HUDEP-2 (cell line): ENCODE results near the gene IGFBP1.
A peak's percentile ranks its signal among the peaks of the same experiment; 100 is the strongest.
"Not testable (repeated sequence)": the region's sequence is repeated elsewhere in the genome, so short reads cannot be mapped to it uniquely, and the experiment has no call there.

Experiments used
- DNase-seq, 76 experiments: peaks; one replicate each; lab custom pipeline; 2025; ENCODE audit not compliant: unreplicated experiment in 76 of 76; lab: John Stamatoyannopoulos, UW

The IGFBP1 gene

GRCh38 chr7:45930967-45931366, 42.7 kb downstream of the IGFBP1 start:
- DNase-seq, result no peak

GRCh38 chr7:45937301-45937700, 49.0 kb downstream of the IGFBP1 start:
- no peak for DNase-seq

GRCh38 chr7:45937862-45938261, 49.6 kb downstream of the IGFBP1 start:
- no peak for DNase-seq

GRCh38 chr7:45938626-45939302, 50.5 kb downstream of the IGFBP1 start:
- DNase-seq, result peak in 1 of 76 experiments; percentile 7

GRCh38 chr7:45939574-45939973, 51.3 kb downstream of the IGFBP1 start:
- DNase-seq, result no peak

GRCh38 chr7:45940237-45940781, 52.0 kb downstream of the IGFBP1 start:
- not testable (repeated sequence) for DNase-seq

GRCh38 chr7:45940939-45941338, 52.7 kb downstream of the IGFBP1 start:
- DNase-seq, result no peak
